ENCODE results near the gene DOCK3.
"Not testable (repeated sequence)": the region's sequence is repeated elsewhere in the genome, so short reads cannot be mapped to it uniquely, and the experiment has no call there.

Gene DOCK3

DNA sequence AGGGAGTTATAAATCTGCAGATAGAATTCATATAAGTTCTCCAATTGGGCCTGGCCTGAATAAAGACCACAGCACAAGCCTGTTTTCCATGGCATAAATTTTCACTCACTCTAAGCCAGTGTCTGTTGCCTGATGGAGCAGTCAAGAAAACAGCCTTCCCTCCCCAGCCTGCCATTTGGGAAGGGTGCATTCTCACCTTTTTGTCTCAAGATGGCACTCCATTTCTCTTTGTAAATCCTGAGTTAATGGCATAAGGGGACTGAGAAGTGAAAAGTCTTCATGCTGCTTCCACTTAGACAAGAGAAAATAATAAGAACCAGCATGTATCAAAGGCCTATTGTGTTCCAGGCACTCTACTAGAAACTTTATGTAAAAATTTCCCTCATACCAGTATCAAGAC is 594.7 kb downstream of the DOCK3 start:
- no peak for DNase-seq

GRCh38 chr3:51270559-51270958 is 595.8 kb downstream of the DOCK3 start:
- DNase-seq = no peak

- DNase-seq = no peak
Observed at GRCh38 chr3:51271172-51271571, 596.4 kb downstream of the DOCK3 start.

DNA sequence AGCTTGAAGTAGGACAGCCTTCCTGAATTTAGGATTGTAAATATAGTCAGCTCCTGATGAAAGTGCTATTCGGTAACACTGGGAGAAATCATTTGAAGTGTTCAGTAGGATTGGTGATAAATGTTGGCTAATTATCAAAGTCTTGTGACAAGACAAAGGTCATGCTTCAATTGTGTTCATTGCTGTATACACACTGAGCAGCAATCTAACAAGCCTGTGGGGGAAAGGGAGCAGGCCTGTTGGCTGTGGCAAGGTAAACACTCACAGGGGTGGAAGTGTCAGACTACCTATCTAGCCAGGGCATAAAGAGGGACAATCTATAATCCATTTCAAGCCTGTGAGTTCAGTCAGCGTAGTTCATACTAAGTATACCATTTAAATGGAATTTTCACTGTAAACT is 599.3 kb downstream of the DOCK3 start:
- DNase-seq = no peak

DNA sequence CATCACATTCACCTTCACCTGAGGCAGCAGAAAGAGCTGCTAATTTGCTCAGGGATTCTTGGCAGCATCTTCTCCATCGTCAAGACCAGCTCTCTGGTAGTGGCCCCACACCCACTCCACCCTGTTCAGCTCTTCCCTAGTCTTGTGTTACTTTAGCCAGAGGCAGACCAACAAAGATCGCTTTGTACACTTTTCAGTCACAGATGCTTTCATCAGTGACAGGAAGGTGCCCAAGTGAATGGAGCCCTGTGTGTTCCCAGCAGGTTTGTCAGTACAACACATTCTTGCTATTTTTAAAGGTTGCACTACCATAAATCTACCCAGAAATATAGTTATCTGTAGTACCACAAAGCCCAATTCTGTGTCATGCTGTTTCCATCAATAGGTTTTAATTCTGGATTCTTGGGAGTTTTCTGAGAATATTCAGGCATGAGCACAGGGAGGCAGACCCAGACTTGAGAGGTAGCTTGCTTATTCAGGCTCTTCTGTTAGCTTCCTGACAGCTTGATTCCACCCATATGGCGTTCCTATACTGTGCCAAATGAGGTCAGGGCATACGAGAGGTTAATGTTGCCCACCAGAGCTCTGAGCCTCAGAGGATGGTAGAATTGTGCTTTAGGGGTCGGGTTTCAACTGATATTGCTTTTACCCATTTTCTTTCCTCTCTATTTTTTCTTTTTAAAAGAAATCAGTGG is 600.5 kb downstream of the DOCK3 start:
- no peak for DNase-seq

GRCh38 chr3:51276046-51276445 is 601.3 kb downstream of the DOCK3 start:
- no peak for DNase-seq

GRCh38 chr3:51279448-51279847 is 604.7 kb downstream of the DOCK3 start:
- DNase-seq = no peak

DNA sequence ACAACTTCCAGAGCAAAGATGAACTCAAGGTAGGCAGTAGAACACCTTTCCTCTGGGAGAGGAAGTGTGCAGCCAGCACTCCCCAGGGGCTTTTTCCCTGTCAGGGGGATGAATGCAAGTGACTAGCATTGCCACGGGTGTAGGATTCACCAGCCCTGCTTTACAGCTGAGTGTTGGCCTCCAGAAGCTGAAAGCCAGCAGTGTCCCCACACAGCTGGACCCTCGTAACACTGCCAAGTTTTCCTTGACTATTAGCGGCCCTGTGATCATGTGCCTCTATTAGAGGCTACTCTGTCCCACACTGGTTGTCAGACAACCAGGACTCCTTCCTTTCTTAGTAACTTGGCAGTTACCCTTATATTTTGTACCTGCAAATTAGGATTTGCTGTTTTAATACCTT is 605.4 kb downstream of the DOCK3 start:
- no peak for DNase-seq

DNA sequence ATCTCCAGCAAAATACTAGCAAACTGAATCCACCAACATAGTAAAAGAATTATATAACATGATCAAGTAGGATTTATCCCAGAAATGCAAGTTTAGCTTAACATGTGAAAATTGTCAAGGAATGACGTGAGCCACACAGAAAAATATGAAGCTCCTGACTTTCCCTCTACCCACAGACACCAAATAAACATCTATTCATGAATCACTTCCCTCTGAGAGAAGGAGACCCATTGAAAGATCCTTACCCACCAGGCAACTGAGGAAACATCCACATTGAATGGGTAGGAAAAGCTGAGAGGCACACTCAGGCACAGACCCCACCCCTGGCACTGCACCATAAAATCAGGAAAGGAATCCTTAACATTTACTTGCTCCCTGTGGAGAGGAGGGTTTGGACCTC is 608.2 kb downstream of the DOCK3 start:
- no peak for DNase-seq

GRCh38 chr3:51283421-51283820 is 608.7 kb downstream of the DOCK3 start:
- DNase-seq = no peak

DNA sequence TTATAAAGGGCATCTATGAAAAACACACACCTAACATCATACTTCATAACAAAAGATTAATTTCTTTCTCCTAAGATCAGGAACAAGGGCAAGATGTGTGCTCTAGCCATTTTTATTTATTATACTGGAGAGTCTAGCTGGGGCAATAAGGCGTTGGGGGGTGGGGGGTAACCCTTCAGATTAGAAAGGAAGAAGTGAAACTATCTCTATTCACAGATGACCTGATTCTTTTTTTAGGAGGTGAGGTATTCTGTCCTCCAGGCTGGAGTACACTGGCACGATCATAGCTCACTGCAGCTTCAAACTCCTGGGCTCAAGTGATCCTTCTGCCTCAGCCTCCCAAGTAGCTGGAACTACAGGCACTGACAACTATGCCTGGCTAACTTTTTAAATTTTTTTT is 620.9 kb downstream of the DOCK3 start:
- DNase-seq = no peak

GRCh38 chr3:51297333-51297732 is 622.6 kb downstream of the DOCK3 start:
- no peak for DNase-seq

DNA sequence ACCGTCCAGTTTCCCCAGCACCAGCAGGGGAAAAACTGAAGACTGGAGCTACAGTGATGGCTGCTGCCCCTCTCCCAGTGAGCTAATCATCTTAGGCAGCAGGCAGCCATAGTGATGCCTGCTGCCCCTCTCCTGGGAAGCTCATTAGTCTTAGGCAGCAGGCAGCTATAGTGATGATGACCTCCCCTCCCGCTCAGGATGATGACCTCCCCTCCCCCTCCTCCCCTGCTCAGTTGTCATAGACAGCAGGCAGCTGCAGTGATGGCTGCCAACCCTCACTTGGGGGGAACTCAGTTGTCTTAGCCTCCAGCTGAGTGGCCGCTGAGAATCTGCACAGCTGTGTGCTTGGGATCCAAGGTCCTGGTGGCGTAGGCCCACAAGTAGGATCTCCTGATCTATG is 629.5 kb downstream of the DOCK3 start:
- no peak for DNase-seq

- DNase-seq = no peak
Observed at GRCh38 chr3:51306093-51306492, 631.4 kb downstream of the DOCK3 start.

DNA sequence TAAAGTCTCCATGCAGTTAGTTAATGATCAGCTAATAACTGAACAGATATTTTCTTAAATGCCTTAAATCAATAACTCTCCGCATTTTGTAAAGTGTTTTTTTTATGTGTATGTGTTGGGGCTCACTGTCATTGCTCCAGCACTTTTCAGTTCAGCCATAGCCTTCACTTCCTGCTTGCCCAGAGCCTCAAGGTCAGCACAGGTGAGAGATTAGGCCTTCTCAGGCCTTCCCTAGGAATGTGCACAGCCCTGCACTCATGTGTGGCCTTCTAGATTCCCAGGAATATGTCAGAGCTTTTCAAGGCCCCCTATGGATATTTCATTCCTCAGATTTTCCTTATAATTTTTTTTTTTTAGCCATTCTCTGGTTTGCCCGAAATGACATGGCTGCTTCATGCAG is 632.7 kb downstream of the DOCK3 start:
- DNase-seq = no peak

GRCh38 chr3:51307945-51308607 is 633.3 kb downstream of the DOCK3 start:
- DNase-seq = not testable (repeated sequence)

DNA sequence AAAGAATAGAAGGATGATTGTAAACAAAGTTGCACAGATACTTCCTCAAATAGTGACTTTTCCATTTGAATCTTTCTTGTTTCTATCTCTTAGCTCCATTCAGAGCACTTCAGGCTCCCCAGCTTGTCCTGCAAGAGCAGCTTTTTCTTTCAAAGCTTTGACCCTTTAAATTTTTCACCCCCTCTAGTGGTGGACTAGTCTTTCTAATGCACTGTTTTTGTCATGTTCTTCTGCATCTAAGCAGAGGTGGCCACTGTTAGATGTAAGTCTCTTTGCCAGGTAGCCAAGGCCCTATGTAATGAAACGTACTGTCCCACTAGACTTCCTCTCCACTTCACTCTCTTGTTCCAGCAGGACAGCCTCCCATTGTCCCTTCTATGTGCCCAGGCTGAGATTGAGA is 636.3 kb downstream of the DOCK3 start:
- no peak for DNase-seq

DNA sequence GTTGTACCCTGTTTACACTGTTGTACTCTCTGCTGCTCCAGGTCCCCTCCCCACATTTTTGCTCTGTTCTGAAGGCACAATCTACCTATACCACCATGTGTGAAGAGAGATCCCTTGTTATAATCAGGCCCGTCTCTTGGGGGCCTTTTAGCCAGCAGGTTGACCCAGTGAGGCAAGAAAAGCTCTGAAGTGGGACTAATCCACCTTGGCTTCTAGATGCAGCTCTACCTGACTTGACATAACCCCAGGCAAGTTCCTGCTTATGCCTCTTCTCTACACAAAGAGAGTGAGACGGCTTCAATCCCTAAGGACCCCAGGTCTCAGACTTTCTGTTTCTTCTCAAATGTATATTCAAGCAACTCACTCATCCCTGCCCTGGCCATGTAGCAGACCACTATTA is 653.5 kb downstream of the DOCK3 start:
- no peak for DNase-seq

DNA sequence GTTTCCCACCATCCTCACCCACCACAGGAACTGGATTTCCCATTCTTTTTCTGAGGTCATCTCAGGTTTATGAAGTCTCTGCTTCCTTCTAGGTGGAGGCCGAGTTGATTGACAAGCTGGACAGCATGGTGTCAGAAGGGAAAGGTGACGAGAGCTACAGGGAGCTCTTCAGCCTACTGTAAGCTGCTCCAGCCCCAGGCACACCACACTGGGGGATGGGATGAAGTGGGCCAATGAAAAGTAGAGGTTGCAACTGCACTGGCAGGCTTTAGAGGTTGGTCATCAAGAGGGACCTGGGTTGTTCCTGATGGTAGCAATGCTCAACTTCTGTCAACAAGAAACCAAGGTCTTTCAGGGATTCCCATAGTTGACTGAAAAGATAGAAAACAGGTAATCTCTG is 655.3 kb downstream of the DOCK3 start:
- no peak for DNase-seq

DNA sequence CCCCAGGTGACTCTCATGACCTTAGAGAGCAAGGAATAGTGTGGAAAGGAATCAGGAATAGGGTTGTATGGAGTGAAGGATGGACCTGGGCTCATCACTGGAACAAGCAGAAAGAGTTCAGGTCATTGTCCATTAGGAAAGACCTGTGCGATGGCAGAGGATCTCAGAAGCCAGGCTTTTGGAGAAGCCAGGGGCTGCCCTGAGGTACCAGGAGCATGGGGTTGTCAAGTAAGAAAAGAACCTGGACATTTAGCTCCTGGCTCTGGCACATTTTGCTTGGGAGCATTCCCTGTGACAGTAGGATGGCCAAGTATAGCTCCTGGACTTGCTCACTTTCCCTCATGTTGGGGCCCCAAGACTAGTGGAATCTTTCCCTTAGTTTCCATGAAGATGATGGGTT is 657.4 kb downstream of the DOCK3 start:
- DNase-seq = no peak

DNA sequence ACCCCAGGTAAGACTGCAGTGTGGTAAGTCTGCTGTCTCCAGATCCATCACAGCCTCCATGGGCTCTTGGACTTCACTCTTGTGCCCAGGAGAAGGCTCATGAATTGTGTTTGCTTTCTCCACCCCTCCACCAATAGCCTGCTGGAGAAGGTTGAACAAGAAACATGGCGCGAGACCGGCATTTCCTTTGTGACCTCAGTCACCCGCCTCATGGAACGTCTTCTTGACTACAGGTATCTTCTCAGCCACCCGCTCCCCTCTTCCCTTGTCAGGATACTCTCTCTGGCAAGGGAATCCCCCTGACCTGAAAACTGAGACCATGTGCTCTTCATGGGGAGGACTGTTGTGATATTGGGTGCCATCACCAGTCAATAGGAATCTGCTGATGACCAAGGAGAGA is 658.3 kb downstream of the DOCK3 start:
- no peak for DNase-seq

DNA sequence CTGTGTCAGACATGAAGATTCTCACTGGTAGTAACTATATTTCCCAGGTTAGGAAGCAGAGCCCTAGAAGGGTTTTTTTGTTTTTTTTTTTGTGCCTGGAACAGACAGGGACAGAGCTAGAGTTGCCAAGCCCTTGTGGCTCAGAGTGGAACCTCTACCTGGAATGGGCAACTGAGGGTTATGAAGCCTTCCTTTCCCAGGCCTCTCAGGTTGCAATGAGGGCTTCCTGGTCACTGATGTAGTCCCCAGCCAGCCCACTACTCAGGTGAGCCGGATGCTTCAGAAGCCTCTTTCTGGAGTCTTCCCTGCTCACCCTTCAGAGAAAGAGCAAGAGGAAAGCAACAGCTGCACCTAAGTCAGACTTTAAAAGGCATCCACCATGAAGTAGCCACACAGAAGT is 661.5 kb downstream of the DOCK3 start:
- DNase-seq = no peak

- no peak for DNase-seq
Observed at GRCh38 chr3:51337666-51338065, 662.9 kb downstream of the DOCK3 start.

DNA sequence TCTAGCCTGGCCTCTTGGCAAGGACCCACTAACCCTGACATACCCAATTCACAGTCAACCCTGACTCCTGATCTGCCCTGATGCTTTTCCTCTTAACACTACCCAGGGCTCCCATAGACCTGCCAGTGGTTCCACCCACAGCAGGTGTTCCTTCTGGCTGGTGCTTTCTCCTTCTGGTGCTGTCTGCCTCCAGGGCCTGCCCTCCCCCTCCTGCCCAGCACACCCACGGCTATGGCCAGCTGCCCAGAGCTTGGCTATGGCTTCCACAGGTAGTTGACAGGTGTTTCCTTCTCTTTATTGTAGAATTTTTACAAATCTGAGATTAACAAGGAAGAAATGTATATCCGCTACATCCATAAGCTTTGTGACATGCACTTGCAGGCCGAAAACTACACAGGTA is 663.9 kb downstream of the DOCK3 start:
- DNase-seq = no peak
